Measurements from ENCODE around the gene TPCN2.

- no peak for TF ChIP-seq SP1 (IDR thresholded peaks at IDR 0.05)
- no peak for TF ChIP-seq JUND (IDR thresholded peaks at IDR 0.05)
- no peak for TF ChIP-seq NR2F2 (IDR thresholded peaks at IDR 0.05)
- no peak for TF ChIP-seq MAX (IDR thresholded peaks at IDR 0.05)
- no peak for TF ChIP-seq YY1 (IDR thresholded peaks at IDR 0.05)
- TF ChIP-seq FOXA1 (IDR thresholded peaks at IDR 0.05) = no peak
- TF ChIP-seq CTCF (IDR thresholded peaks at IDR 0.05; ENCODE audit: low read depth, low read length, missing input control) = no peak
- no peak for TF ChIP-seq TAF1 (conservative IDR thresholded peaks at IDR 0.05)
- no peak for TF ChIP-seq REST (IDR thresholded peaks at IDR 0.05)
- TF ChIP-seq ZBTB33 (IDR thresholded peaks at IDR 0.05) = no peak
- no peak for TF ChIP-seq RAD21 (IDR thresholded peaks at IDR 0.05)
Observed at GRCh38 chr11:69151836-69152235, 103.1 kb downstream of the TPCN2 start.
